A172 (cell line): ENCODE data around the gene WDR11. TPM values are rescaled to one million over a fixed set of nuclear protein-coding genes. Genes with fewer than 3 reads are reported as not detected.
A peak's percentile ranks its signal among the peaks of the same experiment; 100 is the strongest.

Experiments used
- DNase-seq: peaks from one replicate; pipeline ENCODE4 v3.0.0-alpha.2; 2015; ENCODE audit warnings: low spot score
- total RNA-seq: library from RNA; depleted of rRNA; stranded (reverse); fragments of >200 nt; shearing (Covaris generic); gene quantifications from 2 replicates; pipeline ENCODE4 v1.2.3, GENCODE V29; 2014; rRNA removed

WDR11 gene
- 72.4 and 84.0 TPM in 2 replicates for total RNA-seq

- DNase-seq: peak; percentile 67
Measured at GRCh38 chr10:120850911-120851865, at the start of gene WDR11. Gene WDR11 (plus strand): TSS chr10:120851362. CDS start chr10:120851421, 59 bp downstream.

GRCh38 chr10:120802935-120803334, 48.2 kb upstream of the WDR11 start:
- no peak for DNase-seq

- no peak for DNase-seq
Measured at GRCh38 chr10:120803972-120804371, 47.2 kb upstream of the WDR11 start.

GRCh38 chr10:120805014-120805812, 45.9 kb upstream of the WDR11 start:
- DNase-seq: no peak

- no peak for DNase-seq
Measured at GRCh38 chr10:120806081-120806480, 45.1 kb upstream of the WDR11 start.

- DNase-seq: no peak
Measured at GRCh38 chr10:120810298-120810697, 40.9 kb upstream of the WDR11 start.

GRCh38 chr10:120813085-120813484, 38.1 kb upstream of the WDR11 start:
- no peak for DNase-seq

GRCh38 chr10:120818301-120818700, 32.9 kb upstream of the WDR11 start:
- DNase-seq: no peak

- no peak for DNase-seq
Measured at GRCh38 chr10:120819366-120819765, 31.8 kb upstream of the WDR11 start.

GRCh38 chr10:120823266-120823665, 27.9 kb upstream of the WDR11 start:
- DNase-seq: no peak

- DNase-seq: no peak
Measured at GRCh38 chr10:120824881-120825309, 26.3 kb upstream of the WDR11 start.

- DNase-seq: no peak
Measured at GRCh38 chr10:120825878-120826769, 25.0 kb upstream of the WDR11 start.

- no peak for DNase-seq
Measured at GRCh38 chr10:120827251-120827875, 23.8 kb upstream of the WDR11 start.

- no peak for DNase-seq
Measured at GRCh38 chr10:120828763-120829319, 22.3 kb upstream of the WDR11 start.

GRCh38 chr10:120832106-120832505, 19.1 kb upstream of the WDR11 start:
- DNase-seq: no peak

- DNase-seq: no peak
Measured at GRCh38 chr10:120833222-120833928, 17.8 kb upstream of the WDR11 start.

GRCh38 chr10:120835603-120836002, 15.6 kb upstream of the WDR11 start:
- no peak for DNase-seq

GRCh38 chr10:120838941-120839340, 12.2 kb upstream of the WDR11 start:
- DNase-seq: no peak

- DNase-seq: peak; percentile 87
Measured at GRCh38 chr10:120841522-120842189, 9.5 kb upstream of the WDR11 start.
